NCI-H1436 treated with DMSO at 0.1 percent for 48 hours (cell line): ENCODE results near the gene RAB29.
"Not testable (repeated sequence)": the region's sequence is repeated elsewhere in the genome, so short reads cannot be mapped to it uniquely, and the experiment has no call there.

Experiments
- DNase-seq: peaks from one replicate; lab custom pipeline; 2025; lab: John Stamatoyannopoulos, UW

Gene RAB29

DNA sequence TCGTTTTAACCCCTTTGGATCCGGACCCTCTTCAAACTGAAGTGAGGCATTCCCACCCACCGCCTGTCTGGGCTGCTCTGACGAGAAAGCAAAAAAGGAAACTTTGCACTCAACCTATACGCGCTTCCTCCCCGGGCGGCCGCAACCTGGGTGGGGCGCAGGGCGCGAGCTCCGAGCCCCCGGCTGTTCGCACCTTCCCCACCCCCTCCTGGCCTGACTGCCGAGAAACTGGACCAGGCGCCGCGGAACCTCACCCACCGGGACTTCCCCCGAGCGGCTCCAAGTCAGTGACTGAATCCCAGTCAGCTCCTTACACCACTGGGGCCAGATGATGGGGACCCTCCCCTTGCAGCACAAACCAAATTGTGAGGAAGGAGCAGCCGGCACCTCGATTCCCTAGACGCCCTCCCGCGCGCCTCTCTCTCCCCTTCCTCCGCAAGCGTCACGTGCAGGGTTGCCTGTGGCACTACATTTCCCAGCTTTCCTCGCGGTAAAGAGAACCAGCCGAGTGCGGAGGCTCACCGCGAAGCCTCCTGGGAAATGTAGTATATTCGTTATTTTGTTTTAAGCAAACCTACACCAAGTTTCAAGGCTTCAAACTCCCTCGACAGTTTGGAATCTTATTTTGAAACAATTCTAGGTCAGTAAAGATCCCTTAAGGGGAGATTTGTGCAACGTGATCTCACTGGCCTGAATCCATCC lies at the start of gene RAB29:
Gene RAB29, minus strand, starts transcription at position 468 of the 702 bp plus-strand sequence. CDS start 526 bp downstream, outside the sequence.
- DNase-seq: peak; percentile 37

GRCh38 chr1:205824180-205824579 lies 48.9 kb upstream of the RAB29 start:
- no peak for DNase-seq

GRCh38 chr1:205823260-205823659 lies 48.0 kb upstream of the RAB29 start:
- DNase-seq: not testable (repeated sequence)

DNA sequence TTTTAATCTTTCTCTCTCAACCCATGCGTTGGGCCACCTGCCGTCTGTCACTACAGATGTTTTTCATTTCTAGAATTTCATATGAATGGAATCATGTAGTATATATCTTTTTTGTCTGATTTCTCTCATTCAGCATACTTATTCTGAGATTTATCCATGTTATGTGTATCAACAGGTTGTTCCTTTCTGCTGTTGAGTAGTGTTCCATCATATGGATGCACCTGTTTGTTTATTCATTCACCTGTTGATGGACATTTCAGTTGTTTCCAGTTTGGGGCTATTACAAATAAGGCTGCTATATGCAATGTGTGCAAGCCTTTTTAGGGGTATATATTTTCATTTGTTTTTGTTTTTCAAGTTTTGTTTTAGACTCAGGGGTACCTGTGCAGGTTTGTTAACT lies 47.1 kb upstream of the RAB29 start:
- no peak for DNase-seq

DNA sequence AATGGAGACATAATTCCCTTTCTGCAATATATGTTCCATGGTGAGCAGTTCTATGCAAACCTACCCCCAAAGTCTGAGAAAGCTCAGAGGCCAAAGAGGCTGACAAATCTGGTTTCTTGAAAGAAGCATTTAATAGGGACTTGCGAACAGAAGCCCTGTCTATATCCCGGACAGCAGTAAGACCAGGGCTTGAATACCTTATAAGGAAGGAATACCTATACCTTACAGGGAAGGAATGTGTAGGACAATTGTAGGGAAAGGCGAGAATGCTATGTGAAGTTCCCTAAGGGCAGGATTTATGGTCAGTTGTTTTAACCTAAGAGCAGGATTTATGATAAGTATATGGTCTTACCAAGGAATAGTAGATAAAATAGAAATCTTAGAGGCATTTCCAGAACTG lies 42.7 kb upstream of the RAB29 start:
- no peak for DNase-seq

GRCh38 chr1:205817364-205817763 lies 42.1 kb upstream of the RAB29 start:
- no peak for DNase-seq

DNA sequence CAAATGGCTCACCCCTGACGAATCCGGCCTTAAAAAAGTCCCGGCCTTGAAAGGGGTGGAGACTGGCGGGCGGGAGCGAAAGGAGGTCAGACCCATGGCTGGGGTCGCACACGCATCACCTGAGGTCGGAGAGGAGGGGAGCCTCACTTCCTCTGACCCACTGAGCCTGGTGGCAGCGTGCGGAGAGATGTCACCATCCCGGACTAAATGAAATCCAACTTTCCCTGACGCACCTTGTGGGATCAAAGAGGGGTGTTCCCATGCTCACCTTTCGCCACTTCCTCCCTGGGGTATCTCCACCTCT lies 38.4 kb upstream of the RAB29 start:
- no peak for DNase-seq

DNA sequence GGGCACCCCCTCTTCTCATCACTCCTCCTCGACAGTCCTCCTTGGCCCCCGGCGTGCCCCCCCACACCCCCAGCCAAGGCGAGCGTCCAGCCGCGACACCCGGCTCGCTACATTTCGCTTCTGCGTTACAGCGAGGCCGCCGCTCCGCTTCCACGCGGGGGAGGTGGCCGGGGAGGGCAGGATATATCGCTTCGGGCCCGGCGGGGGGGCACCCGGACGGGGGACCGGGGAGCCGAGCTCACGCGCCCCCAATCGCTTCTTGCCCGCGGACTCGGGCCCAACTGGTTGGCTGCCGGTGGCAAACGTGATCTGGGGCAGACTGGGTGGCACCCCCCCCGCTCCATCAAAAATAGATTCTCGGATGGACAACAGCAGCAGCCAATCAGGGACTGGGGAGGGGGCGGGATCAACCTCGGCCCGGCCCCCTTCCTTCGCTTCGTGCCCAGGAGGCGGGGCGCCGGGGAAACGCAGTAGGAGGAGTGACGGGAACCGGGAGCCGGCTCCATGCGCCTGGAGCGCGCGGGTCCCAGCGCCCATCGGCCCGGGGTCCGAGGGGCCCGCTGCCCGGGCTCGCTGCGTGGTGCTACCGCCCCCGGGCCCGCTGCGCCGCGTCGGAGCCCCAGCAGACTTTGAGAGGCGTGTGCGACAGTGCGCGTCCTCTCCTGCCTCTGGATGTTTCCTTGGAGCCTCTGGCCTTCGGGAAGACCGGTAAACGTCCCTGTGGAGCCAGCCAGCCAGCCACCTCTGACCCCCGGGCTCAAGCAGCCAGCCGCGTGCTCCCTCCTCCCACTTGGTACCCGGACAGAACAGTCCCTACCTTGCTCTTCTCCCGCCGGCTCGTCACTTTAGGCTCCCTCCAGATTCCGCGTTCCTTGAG lies 37.8 kb upstream of the RAB29 start, which contains the start of gene SLC41A1:
Gene SLC41A1, minus strand, starts transcription at position 321 of the 877 bp plus-strand sequence. CDS start 2,757 bp downstream, outside the sequence.
- peak; percentile 85 for DNase-seq

DNA sequence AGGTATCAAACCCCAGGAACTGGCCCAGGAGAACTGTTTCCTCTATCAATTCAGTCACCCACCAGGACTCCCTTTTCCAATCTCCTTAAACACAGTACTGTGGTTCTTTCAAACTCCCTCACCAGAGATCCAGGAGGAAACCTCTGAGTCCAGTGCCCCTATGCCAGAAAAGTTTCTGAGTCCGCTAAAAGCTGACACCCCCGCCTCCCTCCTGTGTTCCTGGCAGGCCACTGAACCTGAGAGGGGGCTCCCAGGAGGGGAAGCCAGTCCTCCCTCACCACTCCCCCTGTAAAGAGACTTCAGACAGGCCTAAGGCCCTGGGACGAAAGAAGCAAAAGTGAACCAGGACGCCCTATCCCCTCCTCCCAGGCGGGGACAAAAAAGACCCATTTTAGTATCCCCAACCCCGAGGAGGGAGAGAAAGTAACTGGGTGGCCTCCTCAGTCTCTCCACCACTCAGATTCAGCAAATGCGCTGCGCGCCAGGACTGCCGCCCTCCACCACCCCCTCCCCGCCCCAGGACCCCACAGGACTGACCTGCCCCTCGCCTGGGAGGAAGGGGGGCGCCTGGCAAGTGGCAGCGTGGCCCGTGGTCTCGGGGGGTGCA lies 37.1 kb upstream of the RAB29 start:
- DNase-seq: no peak

DNA sequence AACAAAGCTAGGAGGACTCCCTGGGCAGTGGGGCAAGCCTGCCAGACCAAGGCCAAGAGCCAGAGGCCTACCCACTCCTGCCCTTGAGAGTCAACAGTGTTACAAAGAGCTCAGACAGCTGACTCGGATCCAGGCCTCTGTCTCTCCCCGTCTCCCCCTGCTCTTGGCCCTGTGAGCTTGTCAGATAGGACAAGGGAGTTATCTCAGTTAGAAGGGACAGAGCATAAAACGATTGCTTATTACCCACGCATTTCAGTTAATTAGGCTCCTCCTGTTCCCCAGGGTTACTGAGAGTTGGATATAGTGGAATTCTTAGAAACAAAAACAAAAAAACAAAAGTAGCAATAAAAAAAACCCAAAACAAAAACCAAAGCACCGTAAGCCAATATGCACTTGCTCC lies 36.4 kb upstream of the RAB29 start:
- no peak for DNase-seq

DNA sequence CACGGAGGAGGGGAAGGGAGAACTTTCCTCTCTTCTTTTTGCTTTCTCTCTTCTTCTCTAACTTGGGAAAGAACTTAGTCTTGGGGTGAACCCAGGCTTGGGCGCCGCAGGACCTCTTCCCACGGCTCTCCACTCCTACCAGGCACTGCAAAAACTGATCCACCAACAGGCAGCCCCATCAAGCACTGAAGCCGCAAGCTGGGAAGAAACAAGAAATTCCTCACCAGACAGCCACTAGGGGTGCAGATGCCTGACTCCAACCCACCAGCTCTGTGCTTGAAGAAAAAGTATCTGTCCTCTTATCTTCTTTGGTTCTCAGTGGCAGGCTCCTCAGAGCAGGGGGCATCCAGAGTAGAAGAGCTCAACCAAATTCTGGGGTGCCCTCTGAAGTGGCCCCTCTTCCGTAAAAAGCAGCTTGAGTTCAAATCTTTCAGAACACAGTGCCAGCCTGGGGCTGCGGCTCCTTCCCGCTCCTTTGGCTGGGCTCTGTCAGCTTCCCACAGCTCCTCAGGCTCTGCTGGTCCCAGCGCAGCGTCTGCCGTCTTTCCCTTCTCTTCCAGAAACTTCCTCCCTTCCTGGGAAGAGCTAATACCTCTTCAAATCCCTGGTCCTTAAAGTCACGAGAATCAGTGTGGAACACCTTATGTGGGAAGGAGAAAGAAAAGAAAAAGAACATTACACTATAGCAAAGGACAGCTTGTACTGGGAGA lies 35.3 kb upstream of the RAB29 start:
- DNase-seq: no peak

- no peak for DNase-seq
Observed at GRCh38 chr1:205809942-205810345, 34.7 kb upstream of the RAB29 start.

DNA sequence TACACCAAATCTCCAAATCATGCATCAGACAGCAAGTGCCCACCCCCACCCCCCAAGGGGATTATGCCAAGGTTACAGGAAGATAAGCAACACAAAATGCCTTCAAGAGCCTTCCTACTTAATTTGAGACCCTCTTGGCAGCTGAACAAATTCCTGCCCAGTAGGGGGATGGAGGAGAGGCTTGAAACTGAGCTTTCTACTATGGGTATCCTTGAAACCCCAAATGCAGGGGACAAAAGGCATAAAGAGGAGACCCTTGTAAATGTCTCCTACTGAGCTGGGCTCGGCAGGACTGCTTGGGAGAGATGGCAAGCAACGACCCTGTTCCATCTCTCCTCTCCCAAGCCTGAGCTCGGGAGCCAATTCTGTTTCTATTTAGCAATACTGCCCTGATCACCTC lies 34.2 kb upstream of the RAB29 start:
- DNase-seq: no peak

GRCh38 chr1:205805082-205805711 lies 29.9 kb upstream of the RAB29 start:
- no peak for DNase-seq

- no peak for DNase-seq
Observed at GRCh38 chr1:205804605-205805004, 29.3 kb upstream of the RAB29 start.

GRCh38 chr1:205803986-205804385 lies 28.7 kb upstream of the RAB29 start:
- no peak for DNase-seq

DNA sequence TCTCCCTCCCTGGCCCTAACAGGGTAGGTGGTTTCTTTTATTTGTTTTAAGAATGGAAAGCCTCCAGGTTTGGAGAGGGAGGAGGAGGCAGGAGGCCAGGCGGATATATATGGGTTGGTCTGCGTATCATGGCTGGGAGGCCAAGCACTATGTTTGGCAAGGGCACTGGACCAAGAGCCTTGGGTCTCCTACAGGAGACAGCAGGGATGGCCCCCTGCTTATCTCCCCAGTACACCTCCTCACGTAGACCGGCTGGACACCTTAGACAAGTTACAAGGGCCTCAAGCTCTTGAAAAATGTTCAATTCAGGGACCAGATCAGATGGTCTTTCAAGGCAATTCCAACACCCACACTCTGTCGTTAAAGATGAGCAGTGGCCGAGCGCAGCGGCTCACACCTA lies 26.8 kb upstream of the RAB29 start:
- no peak for DNase-seq

DNA sequence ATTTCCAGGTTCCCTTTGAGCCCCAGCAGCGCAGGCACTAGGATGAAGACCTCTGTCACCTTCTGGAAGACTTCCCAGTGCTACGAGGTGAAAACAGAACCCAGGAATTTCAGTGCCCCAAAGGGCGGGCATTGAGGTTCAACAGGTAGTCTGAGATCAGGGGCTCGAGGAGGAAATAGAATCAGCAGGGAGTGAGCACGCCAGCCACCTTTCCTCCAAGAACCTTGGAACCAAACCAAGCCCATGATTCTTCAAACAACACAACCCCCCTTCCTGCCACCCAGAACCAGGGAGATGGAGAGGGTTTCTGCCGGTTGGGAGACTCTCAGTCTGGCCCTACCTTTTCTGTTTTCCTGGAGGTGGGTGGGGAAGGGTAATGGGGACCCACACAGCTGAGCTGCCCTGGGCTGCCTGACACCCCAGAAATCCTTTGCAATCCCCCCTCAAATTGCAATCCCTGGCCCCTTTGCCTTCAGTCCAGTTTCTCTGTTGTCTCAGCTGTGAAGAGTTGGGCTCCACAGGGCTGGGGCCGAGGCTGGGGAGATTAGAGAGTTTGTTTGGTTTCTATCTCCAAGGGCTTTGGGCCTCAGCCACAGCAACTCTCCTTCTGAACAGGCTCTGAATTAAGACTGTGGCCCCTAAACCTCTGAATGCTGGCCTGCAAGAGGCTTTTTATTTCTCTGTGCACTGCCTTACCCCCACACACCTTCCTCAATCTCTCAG lies 25.9 kb upstream of the RAB29 start:
- DNase-seq: no peak

DNA sequence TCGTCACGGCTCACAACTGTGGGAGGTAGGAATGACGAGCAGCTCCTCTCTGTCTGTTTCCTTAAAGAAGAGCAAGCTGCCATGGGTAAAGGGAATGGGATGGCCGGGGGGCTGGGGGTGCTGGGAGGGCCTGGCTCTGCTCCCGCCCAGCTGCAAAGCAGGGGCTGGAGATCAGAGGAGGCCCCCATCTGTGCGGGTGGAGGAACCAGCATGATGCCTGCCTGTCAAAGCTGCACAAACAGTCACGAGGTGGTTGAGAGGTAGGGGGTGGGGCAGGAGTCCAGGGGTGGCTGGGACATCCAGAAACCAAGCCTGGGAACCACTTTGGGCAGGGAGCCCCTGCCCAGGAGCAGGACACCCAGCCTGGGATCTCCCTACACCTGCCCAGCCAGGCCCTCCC lies 25.1 kb upstream of the RAB29 start:
- no peak for DNase-seq

DNA sequence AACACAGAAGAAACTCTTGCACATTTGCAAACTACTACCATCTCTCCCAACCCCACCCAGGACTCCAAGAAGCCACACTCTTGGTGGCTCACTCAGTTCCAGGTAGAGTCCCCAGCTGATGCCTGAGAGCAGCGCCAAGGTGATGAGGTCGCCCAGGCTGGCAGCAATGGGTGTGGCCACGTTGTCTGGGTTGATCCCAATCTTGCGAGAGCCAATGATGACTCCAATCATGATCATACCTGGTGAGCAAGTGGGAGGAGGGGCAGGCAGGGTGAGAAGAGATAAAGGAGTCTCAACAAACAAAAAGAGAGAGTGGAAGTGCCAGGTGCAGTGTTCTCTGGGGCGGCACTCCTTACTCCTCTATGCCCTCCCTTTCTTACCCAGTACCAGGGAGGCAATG lies 23.3 kb upstream of the RAB29 start:
- DNase-seq: no peak

GRCh38 chr1:205797168-205797567 lies 21.9 kb upstream of the RAB29 start:
- DNase-seq: no peak
